ENCODE measurements around the gene FYN. TPM values are rescaled to one million over a fixed set of nuclear protein-coding genes. Genes with fewer than 3 reads are reported as not detected.

FYN gene
- total and polyA plus RNA-seq, 2 experiments from 2014 or later: 95.7 to 104 TPM

- Histone ChIP-seq H3K27ac (no peak overlapping the region), H3K9me3 (ENCODE audit: low read depth) (no peaks in the 10 kb centered on the region), H3K27me3 (no peaks in the 10 kb centered on the region), H3K4me1 (ENCODE audit: low read depth) (peaks cover 8% of the 10 kb centered on the region), H3K4me3 (no peak overlapping the region), H3K36me3 (peaks cover 3% of the 10 kb centered on the region)
- no peak for DNase-seq (ENCODE audit: low read depth in 1 of 2, low spot score in 1 of 2)
- TF ChIP-seq CTCF (IDR thresholded peaks at IDR 0.05; ENCODE audit: low read depth, low read length): no peak
These were observed 172.1 kb downstream of the FYN start for GRCh38 chr6:111701146-111701545.

GRCh38 chr6:111700135-111700690, 173.0 kb downstream of the FYN start:
- Histone ChIP-seq H3K4me1 (ENCODE audit: low read depth) (peaks cover 8% of the 10 kb centered on the region), H3K4me3 (no peak overlapping the region), H3K9me3 (ENCODE audit: low read depth) (no peaks in the 10 kb centered on the region), H3K27me3 (no peaks in the 10 kb centered on the region), H3K27ac (no peak overlapping the region), H3K36me3 (peaks cover 4% of the 10 kb centered on the region)
- no peak for DNase-seq (ENCODE audit: low read depth in 1 of 2, low spot score in 1 of 2)
- no peak for TF ChIP-seq CTCF (IDR thresholded peaks at IDR 0.05; ENCODE audit: low read depth, low read length)

GRCh38 chr6:111699123-111699522, 174.1 kb downstream of the FYN start:
- Histone ChIP-seq H3K4me3 (no peak overlapping the region), H3K27ac (no peak overlapping the region), H3K9me3 (ENCODE audit: low read depth) (no peaks in the 10 kb centered on the region), H3K4me1 (ENCODE audit: low read depth) (peaks cover 8% of the 10 kb centered on the region), H3K27me3 (no peaks in the 10 kb centered on the region), H3K36me3 (peaks cover 8% of the 10 kb centered on the region)
- no peak for DNase-seq (ENCODE audit: low read depth in 1 of 2, low spot score in 1 of 2)
- TF ChIP-seq CTCF (IDR thresholded peaks at IDR 0.05; ENCODE audit: low read depth, low read length): no peak

GRCh38 chr6:111696814-111697213, 176.4 kb downstream of the FYN start:
- peaks cover 14% of the 10 kb centered on the region for H3K36me3 ChIP-seq
- TF ChIP-seq CTCF (IDR thresholded peaks at IDR 0.05; ENCODE audit: low read depth, low read length): no peak
- no peak overlapping the region for H3K27ac ChIP-seq
- no peak overlapping the region for H3K4me3 ChIP-seq
- no peaks in the 10 kb centered on the region for H3K4me1 ChIP-seq (ENCODE audit: low read depth)
- H3K9me3 ChIP-seq (ENCODE audit: low read depth): no peaks in the 10 kb centered on the region
- no peaks in the 10 kb centered on the region for H3K27me3 ChIP-seq
- no peak for DNase-seq (ENCODE audit: low read depth in 1 of 2, low spot score in 1 of 2)

- H3K27ac ChIP-seq: no peak overlapping the region
- no peak for TF ChIP-seq CTCF (IDR thresholded peaks at IDR 0.05; ENCODE audit: low read depth, low read length)
- H3K4me3 ChIP-seq: no peak overlapping the region
- no peaks in the 10 kb centered on the region for H3K27me3 ChIP-seq
- peaks cover 14% of the 10 kb centered on the region for H3K36me3 ChIP-seq
- no peaks in the 10 kb centered on the region for H3K4me1 ChIP-seq (ENCODE audit: low read depth)
- H3K9me3 ChIP-seq (ENCODE audit: low read depth): no peaks in the 10 kb centered on the region
- DNase-seq (ENCODE audit: low read depth in 1 of 2, low spot score in 1 of 2): no peak
These were observed 180.7 kb downstream of the FYN start for GRCh38 chr6:111692327-111693164.

All from cardiac muscle cell (in vitro differentiated cells and primary cell).